ENCODE data around the gene NFAT5. TPM values are rescaled to one million over a fixed set of nuclear protein-coding genes. Genes with fewer than 3 reads are reported as not detected.

Gene NFAT5
- total RNA-seq, 1 donor from 2014 or later, result 48.8 TPM

DNA sequence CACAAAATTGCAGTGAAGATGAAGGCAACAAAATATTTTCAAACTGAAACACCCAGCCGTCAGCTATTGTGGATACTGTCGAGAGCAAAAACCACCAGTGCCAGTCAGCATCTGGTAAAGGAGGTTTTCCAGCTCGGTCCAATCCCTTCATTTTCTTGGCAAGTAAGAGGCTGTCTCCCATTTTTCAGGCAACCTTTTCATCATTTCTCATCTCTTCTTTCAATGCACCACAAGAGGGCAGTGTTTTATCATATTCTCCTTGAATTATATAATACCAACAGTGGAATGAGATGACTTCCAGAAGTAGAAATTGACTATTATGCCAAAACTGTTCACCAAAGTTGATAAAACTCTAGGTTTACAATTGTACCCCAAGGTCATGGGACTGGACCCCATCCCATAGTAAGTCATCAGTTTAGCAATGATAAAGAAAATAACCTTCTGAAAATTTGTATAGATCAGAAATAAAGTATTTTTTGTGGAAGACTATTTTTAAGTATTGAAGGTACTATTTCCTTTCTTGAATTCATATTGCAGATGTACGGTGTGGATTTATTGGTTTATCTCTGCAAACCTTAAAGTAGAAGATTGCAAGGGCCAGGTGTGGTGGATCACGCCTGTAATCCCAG lies 143.8 kb downstream of the NFAT5 start:
- Mint-ChIP-seq H3K9me3 (ENCODE audit: unreplicated experiment) (no peaks in the 10 kb centered on the region), H3K27me3 (ENCODE audit: unreplicated experiment) (no peaks in the 10 kb centered on the region), H3K36me3 (ENCODE audit: low read depth, unreplicated experiment) (peaks cover 18% of the 10 kb centered on the region), H3K27ac (ENCODE audit: unreplicated experiment) (peak overlapping the region; percentile 21), H3K4me3 (ENCODE audit: unreplicated experiment) (no peak overlapping the region), H3K4me1 (ENCODE audit: unreplicated experiment) (no peaks in the 10 kb centered on the region)
- TF ChIP-seq CTCF (IDR thresholded peaks at IDR 0.05; ENCODE audit: unreplicated experiment), result peak; percentile 72
- no peak for DNase-seq (ENCODE audit: low spot score)

DNA sequence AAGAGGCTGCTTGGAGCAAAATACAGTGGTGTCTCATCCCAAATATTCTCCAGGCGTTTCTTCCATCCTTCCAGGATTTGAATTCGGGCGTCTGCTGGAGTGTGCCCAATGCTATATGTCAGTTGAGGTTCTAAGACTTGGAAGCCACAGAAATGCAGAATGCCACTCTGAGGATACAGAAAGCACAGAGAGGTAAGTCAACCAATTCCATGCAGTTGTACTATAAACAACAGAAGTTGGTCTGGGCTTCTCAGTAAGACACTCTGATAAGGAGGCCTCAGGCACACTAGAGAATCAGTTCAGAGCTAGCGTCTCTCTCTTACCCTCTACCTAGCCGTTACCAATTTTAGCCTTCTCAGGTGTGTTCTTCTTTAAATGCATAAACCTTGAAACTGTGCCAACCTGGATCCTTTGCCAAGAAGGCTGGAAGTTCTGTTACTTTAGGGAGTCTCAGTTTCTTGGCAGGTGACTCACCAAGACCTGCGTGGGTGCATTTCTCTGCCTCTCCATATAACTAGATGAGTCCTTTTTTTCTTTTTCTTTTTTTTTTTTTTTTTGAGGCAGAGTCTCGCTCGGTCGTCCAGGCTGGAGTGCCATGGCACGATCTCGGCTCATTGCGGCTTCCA lies 145.5 kb downstream of the NFAT5 start:
- no peak for DNase-seq (ENCODE audit: low spot score)
- peaks cover 18% of the 10 kb centered on the region for H3K36me3 Mint-ChIP-seq (ENCODE audit: low read depth, unreplicated experiment)
- no peaks in the 10 kb centered on the region for H3K4me1 Mint-ChIP-seq (ENCODE audit: unreplicated experiment)
- H3K9me3 Mint-ChIP-seq (ENCODE audit: unreplicated experiment), result no peaks in the 10 kb centered on the region
- H3K4me3 Mint-ChIP-seq (ENCODE audit: unreplicated experiment), result no peak overlapping the region
- H3K27me3 Mint-ChIP-seq (ENCODE audit: unreplicated experiment), result no peaks in the 10 kb centered on the region
- H3K27ac Mint-ChIP-seq (ENCODE audit: unreplicated experiment), result no peak overlapping the region
- TF ChIP-seq CTCF (IDR thresholded peaks at IDR 0.05; ENCODE audit: unreplicated experiment), result no peak

GRCh38 chr16:69712277-69712676 lies 146.5 kb downstream of the NFAT5 start:
- Mint-ChIP-seq H3K27ac (ENCODE audit: unreplicated experiment) (no peak overlapping the region), H3K4me1 (ENCODE audit: unreplicated experiment) (no peaks in the 10 kb centered on the region), H3K4me3 (ENCODE audit: unreplicated experiment) (no peak overlapping the region), H3K27me3 (ENCODE audit: unreplicated experiment) (no peaks in the 10 kb centered on the region), H3K9me3 (ENCODE audit: unreplicated experiment) (no peaks in the 10 kb centered on the region), H3K36me3 (ENCODE audit: low read depth, unreplicated experiment) (peaks cover 18% of the 10 kb centered on the region)
- DNase-seq (ENCODE audit: low spot score), result no peak
- TF ChIP-seq CTCF (IDR thresholded peaks at IDR 0.05; ENCODE audit: unreplicated experiment), result no peak

DNA sequence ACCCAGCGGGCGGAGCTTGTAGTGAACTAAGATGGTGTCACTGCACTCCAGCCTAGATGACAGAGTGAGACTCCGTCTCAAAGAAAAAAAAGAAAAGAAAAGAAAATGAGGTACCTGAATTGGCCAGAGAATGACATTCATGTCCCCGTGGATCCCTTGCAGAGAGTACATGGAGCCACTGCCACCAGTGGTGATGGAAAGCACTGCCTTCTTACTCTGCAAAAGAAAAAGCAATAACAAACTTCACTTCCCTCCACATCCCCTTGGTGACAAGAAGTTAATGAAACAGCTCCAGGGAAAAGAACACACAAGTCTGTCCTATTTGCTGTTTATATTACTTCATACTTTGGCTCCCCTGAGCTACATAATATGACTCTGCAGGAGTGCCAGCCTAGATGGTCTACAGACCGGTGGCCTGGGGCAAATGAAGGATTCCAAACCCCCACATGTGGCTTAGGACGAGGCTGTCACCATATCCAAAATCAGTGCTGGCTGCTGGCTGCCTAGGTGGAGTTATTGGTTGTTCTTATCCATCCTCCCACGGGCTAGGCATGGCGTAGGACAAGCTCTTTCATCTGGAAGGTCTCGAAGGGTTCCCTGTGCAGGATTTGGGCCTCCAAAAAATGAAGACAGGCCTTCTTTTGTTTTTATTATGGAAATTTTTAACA lies 147.3 kb downstream of the NFAT5 start:
- TF ChIP-seq CTCF (IDR thresholded peaks at IDR 0.05; ENCODE audit: unreplicated experiment), result no peak
- no peak overlapping the region for H3K4me3 Mint-ChIP-seq (ENCODE audit: unreplicated experiment)
- H3K27ac Mint-ChIP-seq (ENCODE audit: unreplicated experiment), result no peak overlapping the region
- no peaks in the 10 kb centered on the region for H3K27me3 Mint-ChIP-seq (ENCODE audit: unreplicated experiment)
- no peaks in the 10 kb centered on the region for H3K4me1 Mint-ChIP-seq (ENCODE audit: unreplicated experiment)
- no peak for DNase-seq (ENCODE audit: low spot score)
- H3K9me3 Mint-ChIP-seq (ENCODE audit: unreplicated experiment), result no peaks in the 10 kb centered on the region
- peaks cover 14% of the 10 kb centered on the region for H3K36me3 Mint-ChIP-seq (ENCODE audit: low read depth, unreplicated experiment)

GRCh38 chr16:69717066-69717465 lies 151.3 kb downstream of the NFAT5 start:
- no peak for DNase-seq (ENCODE audit: low spot score)
- no peak for TF ChIP-seq CTCF (IDR thresholded peaks at IDR 0.05; ENCODE audit: unreplicated experiment)
- Mint-ChIP-seq H3K4me1 (ENCODE audit: unreplicated experiment) (no peaks in the 10 kb centered on the region), H3K4me3 (ENCODE audit: unreplicated experiment) (no peak overlapping the region), H3K27me3 (ENCODE audit: unreplicated experiment) (no peaks in the 10 kb centered on the region), H3K36me3 (ENCODE audit: low read depth, unreplicated experiment) (peaks cover 14% of the 10 kb centered on the region), H3K27ac (ENCODE audit: unreplicated experiment) (no peak overlapping the region), H3K9me3 (ENCODE audit: unreplicated experiment) (no peaks in the 10 kb centered on the region)
